HG03521 (cell line): ENCODE data around the gene ANKRD26.

Experiments used
- ATAC-seq: cut with Tn5 transposase; IDR thresholded peaks from one replicate; pipeline ENCODE4 v1.9.1; 2021; ENCODE audit warnings: mild to moderate bottlenecking, moderate library complexity; ENCODE audit not compliant: unreplicated experiment

ANKRD26 gene

DNA sequence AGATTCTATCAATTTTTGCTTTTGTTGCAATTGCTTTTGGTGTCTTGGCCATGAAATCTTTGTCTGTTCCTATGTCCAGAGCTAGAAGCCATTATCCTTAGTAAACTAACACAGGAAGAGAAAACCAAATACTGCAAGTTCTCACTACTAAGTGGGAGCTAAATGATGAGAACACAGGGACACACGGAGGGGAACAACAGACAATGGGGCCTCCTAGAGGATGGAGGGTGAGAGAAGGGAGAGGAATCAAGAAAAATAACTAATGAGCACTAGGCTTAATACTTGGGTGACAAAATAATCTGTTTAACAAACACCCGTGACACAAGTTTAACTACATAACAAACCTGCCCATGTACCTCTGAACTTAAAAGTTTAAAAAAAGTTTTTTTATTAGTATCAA lies 78.2 kb downstream of the ANKRD26 start:
- ATAC-seq, result no peak

DNA sequence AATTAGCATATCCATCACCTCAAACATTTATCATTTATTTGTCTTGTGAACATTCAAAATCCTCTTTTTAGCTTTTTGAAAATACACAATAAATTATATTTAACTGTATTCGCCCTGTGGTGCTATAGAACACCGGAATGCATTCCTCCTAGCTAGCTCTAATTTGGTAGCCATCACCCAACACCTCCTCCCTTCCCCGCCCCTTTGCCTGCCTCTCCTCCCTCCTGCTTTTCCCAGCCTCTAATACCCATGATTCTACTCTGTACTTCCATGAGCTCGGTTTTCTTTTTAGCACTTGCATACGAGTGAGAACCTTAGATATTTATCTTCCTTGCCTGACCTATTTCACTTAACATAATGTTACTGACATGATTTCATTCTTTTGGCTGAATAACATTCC lies 80.1 kb downstream of the ANKRD26 start:
- no peak for ATAC-seq

DNA sequence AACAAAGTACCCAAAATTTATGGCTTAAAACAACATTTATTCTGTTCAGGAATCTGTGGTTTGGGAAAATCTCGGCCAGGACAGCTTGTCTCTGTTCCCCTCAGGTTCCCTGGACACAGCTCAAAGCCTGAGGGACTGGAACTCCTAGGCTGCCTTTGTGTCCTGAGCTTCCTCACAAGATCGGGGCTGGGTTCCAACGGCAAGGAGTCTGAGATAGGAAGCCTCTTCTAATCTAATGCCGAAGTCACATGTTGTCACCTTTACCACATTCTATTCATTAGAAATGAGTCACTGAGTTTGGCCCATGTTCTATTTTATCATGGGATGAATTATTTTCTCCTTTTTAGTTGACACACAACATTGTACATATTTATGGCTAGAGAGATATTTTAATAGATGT lies 80.5 kb downstream of the ANKRD26 start:
- no peak for ATAC-seq

DNA sequence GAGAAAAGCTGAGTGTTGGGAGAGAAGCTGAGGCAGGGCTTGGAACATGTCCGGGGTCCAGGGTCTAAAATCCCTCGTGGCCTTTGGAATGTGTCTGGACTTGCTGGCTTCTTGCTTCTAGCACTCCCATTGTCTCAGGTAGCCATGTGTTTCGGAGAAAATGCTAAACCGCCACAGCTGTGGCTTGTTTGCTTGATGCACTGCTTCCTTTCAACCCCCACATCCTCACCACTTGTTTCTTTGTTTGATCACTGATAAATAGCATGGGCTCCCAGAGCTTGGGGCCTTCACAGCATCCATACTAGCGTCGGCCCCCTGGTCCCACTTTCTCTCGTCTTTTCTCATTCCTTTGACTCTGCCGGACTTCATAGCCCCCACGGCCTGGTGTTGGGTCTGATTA lies 102.7 kb downstream of the ANKRD26 start:
- no peak for ATAC-seq

DNA sequence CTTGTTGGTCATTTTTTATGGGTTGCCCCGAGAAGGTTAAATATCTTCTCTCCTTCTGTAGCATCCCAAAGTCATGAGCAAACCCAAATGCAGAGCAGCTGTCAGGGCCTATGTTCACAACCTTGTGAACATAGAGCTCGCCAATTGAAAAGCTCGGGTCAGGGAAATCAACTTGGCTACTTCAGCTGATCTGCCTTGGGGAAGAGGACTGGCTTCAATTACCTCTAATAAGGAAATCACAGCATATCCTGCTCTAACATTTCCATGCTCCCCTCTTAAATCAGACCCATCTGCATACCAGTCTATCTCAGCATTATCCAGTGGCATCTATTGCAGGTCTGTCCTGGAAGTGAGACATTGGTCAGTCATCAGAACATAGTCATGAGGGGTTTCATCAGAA lies 105.6 kb downstream of the ANKRD26 start:
- ATAC-seq, result no peak

DNA sequence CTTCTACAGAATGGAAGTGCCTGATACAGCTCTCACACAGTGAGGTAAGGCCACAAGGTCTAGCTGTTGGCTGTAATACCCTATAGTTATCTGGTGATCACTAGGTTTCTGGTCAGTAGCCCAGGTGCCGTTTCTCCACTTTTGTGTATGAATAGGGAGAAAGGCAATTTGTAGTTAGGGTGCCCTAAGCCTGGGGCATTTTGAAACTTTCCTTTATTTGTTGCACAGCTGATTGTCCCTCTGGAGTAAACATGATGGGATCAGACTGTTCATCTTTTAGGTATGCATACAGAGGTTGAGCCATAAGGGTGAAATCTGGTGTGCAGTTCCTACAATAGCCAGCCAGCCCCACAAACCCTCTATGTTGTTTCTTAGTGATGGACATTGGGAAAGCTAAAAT lies 112.4 kb downstream of the ANKRD26 start:
- no peak for ATAC-seq

DNA sequence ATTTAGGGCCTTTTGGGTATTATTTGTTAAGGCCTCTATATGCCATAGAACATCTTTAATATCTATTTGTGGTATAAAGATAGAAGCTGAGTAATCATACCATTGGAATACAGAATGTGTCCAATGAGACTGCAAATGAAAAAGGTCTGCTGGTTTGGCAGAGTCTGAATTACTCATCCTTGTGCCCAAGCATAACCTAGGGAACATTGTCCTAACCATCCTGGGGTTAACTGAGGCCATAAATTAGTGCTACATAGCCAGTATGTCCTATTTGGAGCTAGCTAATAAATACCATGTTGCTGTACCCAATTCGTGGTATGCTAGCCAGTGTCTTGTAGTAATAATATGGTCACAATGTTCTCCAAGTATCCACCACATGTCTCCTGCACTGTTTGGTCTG lies 117.1 kb downstream of the ANKRD26 start:
- no peak for ATAC-seq

DNA sequence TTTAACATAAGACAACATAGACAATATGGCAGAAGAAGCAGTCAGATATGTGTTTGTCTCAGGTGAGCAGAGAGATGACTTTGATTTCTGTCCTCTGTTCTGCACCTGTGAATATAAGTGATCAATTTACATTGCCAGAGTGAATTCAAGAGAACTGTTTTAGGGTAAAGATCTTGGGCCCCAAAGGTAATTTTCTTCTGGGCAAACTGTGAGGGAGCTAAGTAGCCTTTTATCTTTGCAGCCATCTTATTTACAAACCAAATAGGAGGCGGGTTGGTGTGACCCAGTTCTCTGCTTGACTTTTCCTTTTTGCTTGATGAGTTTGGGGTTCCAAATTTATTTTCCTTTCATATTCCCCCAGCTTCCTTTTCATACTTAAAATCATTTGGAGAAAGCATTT lies 118.2 kb downstream of the ANKRD26 start:
- no peak for ATAC-seq

DNA sequence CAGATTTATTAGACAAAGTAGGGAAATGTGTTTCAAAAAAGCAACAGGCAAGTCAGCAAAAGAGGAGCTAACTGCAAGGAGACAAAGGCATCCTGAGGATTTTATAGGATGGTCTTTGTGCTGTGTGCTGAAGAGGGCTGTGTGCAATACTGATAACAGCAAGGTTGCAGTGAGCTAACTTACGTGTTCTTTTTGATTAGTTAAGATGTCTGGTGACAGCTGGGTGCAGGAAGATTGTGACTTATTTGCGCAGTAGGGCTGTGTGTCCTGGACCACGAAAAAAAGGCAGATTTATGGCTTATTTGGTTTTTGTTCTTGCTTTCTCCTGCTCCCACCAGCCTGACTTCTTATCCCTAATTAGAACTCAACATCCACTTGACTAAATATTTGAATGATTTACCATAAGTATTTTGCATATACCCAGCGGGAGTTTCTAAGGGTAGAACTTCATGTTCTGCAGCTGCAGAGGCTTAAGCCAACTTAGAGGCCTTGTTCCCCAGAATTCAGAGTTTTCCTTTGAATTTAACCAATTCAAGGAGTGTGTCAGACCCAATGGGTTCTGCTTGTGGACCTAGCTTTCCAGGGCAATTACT lies 119.0 kb downstream of the ANKRD26 start:
- ATAC-seq, result no peak

DNA sequence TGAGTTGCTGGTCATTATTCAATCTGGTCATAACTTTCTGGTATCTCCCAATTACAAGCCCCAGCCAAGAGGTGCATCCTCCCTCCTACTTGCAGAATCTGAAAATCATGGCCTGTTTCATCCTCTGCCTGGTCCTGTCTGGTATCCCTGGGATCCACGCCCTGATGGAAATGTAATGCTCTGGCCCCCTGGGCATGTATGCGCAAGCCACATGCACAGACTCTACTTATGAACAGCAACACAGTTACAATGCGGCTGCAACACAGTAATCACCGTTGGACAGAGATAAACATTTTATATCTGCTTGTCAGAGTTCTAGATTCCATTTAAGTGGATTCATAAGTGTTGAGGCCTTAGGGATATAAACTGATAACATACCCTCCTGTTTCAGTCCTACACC lies 121.8 kb downstream of the ANKRD26 start:
- ATAC-seq, result no peak

DNA sequence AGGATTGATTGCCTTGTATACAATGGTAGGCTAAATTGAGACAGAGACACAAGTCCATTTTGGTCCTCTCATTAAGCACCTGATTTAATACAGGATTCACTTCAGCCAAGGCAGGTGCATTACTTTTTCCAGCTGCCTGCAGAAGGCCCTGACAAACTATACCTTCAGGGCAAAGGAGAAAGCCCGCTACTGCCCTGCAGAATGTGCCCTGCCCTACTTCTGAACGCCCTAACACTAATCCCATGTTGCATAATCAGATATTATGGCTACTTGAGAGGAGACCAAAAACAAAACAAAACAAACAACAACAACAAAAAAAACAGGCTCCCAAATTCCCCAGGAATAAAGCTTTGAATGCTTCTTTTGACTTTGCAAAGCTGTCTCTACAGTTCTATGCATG lies 122.7 kb downstream of the ANKRD26 start:
- ATAC-seq, result no peak

DNA sequence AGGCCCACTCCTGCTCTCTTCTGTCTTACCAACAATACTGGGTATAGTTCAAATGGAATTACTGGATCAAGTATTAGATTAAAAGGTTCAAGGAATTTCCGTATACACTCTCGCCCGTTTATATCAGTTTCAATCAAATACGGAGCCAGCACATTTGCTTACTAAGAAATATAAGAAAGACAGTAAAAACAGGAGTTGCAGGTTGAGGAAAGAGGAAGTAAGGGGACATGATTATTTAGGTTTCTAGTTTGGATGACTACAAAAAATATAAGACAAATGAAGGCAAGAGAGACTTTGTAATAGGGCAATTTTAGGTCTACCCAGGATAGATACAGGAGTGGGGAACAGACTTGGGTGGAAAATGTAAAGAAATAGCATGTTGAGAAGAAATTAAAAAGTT lies 129.6 kb downstream of the ANKRD26 start:
- no peak for ATAC-seq

DNA sequence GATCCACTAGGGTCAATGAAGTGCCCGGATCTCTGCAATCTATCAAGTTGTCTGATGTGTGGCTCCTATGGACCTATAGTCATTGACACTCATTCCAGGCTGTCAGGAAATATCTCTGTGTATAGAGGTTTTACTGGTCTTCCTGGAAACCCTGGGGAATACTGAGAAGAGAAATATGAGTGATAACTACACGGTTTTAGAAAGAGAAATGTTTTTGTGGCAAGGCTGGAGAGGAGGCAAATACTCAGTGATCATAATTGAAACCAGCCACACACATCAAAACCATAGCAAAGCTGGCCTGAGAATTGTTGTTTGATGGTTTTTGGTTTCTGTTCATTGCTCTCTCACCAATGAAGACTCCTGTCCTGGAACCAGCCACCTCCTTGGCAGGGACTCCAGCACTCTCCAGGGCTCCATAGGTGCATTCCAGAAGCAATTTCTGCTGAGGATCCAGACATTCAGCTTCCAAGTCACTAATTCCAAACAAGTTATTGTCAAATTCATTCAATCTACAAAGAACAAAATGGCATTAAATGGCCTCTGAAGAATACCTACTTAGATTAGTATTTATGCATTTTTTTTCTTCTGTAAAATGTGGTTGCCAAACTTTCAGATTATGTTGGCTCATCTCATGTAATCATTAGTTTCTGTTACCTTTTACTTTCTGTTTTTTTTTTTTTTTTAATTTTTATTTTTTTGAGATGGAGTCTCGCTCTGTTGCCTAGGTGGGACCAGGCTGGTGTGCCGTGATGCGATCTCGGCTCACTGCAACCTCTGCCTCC lies 131.0 kb downstream of the ANKRD26 start:
- ATAC-seq, result peak; percentile 81

DNA sequence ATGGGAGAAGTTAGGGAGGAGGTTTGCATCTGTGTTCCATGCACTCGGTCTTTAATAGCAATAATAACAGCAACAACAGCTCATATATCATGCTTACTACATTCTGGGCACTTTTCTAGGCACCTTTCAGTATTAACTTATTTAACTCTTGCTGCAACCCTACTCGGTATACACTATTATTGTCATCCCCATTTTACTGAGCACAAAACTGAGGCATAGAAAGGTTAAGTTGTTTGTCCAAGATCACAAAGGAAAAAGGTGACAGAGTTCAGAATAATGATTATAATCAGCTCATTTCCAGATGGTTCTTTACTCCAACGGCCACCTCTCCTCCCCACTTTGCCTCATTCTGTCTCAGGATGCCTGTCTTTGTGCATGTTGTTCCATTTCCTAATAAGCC lies 137.5 kb downstream of the ANKRD26 start:
- no peak for ATAC-seq

DNA sequence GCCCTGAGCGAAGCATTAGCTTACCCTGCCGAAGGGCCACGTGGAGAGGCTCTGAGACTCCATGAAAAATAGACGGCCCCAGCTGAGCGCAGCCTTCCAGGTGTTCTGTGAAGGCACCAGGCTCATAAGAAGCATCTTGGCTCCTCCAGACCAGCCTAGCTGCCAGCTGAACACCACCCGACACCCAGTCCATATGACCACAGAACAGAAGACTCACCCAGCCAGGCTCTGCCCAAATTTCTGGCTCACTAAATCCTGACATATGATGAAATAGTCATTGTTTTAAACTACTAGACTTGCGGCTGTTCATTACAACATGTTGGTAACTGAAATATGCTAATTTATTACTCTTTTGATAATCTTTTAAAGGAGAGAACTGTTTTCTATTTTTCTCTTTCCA lies 140.0 kb downstream of the ANKRD26 start:
- ATAC-seq, result no peak

DNA sequence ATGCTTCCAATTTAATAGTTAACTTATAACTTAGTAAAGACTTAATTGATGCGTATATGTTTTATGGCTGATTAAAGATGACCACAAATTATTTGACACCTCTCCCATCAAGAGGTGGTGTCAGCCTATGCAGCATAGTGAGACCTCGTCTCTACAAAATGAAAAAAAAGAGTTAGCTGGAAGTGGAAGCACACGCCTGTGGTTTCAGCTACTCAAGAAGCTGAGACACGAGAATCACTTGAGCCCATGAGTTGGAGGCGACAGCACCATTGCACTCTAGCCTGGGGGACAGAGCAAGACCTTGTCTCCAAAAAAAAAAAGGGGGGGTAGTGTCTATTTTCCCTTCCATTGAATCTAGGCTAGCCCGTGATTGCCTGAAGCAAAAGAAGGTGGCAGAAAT lies 140.5 kb downstream of the ANKRD26 start:
- ATAC-seq, result no peak
